ENCODE results near the gene ROR2. TPM values are rescaled to one million over a fixed set of nuclear protein-coding genes. Genes with fewer than 3 reads are reported as not detected.

ROR2 gene
- total and polyA plus RNA-seq, 7 donors: 0.46 to 81.7 (median 51.4) TPM

GRCh38 chr9:91678807-91679580 is 271.0 kb downstream of the ROR2 start:
- Histone ChIP-seq H3K4me1 (peaks cover 0 to 8% (median 4%) of the 10 kb centered on the region in 4 donors), H3K27ac (no peak overlapping the region), H3K4me3 (no peak overlapping the region), H3K27me3 (no peaks in the 10 kb centered on the region), H3K9me3 (no peaks in the 10 kb centered on the region), H3K36me3 (no peaks in the 10 kb centered on the region)
- 47 to 65% methylated on average over 8 of the region's 8 CpGs for WGBS, 2 donors
- intact Hi-C loops (cut with DNase I): no loop called here
- TF ChIP-seq POLR2AphosphoS5 (IDR thresholded peaks at IDR 0.05) (no peak), POLR2A (IDR thresholded peaks at IDR 0.05) (no peak), EP300 (IDR thresholded peaks at IDR 0.05) (no peak)
- TF ChIP-seq, protein P1, sequence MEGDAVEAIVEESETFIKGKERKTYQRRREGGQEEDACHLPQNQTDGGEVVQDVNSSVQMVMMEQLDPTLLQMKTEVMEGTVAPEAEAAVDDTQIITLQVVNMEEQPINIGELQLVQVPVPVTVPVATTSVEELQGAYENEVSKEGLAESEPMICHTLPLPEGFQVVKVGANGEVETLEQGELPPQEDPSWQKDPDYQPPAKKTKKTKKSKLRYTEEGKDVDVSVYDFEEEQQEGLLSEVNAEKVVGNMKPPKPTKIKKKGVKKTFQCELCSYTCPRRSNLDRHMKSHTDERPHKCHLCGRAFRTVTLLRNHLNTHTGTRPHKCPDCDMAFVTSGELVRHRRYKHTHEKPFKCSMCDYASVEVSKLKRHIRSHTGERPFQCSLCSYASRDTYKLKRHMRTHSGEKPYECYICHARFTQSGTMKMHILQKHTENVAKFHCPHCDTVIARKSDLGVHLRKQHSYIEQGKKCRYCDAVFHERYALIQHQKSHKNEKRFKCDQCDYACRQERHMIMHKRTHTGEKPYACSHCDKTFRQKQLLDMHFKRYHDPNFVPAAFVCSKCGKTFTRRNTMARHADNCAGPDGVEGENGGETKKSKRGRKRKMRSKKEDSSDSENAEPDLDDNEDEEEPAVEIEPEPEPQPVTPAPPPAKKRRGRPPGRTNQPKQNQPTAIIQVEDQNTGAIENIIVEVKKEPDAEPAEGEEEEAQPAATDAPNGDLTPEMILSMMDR (IDR thresholded peaks at IDR 0.05): no peak
- no peak for DNase-seq

DNA sequence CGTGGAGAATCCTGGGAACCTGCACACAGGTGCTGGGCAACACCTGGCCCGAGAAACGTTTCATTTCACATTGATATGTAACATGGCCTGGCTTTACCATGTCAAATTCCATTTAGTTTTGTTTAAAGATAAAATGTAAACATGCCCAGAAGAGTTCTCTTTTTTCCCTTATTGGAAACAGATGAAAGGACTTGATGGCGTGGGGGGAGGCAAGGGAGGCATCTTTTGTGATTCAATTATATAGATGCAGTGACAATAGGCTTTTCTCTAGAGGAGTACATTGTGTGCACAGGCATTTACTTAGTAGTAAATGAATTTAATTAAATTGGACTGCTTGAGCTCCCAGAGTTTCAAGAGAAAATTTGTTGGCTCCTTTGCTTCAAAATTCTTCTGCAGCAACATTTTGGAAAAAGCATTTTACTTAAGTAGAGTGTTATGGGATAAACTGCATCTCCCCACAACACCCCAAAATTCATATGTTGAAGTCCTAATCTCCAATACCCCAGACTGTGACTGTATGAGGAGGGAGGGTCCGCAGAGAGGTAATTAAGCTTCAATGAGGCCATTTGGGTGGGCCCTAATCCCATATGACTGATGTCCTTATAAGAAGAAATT is 272.1 kb downstream of the ROR2 start:
- intact Hi-C loops (cut with DNase I): no loop called here
- Histone ChIP-seq H3K4me1 (peaks cover 0 to 8% (median 4%) of the 10 kb centered on the region in 4 donors), H3K36me3 (no peaks in the 10 kb centered on the region), H3K9me3 (no peaks in the 10 kb centered on the region), H3K27me3 (no peaks in the 10 kb centered on the region), H3K4me3 (no peak overlapping the region), H3K27ac (no peak overlapping the region)
- TF ChIP-seq, protein P1 (IDR thresholded peaks at IDR 0.05): no peak
- TF ChIP-seq POLR2A (IDR thresholded peaks at IDR 0.05) (no peak), EP300 (IDR thresholded peaks at IDR 0.05) (no peak), POLR2AphosphoS5 (IDR thresholded peaks at IDR 0.05) (no peak)
- WGBS, 2 donors: 33 to 67% methylated on average over 5 of the region's 5 CpGs
- no peak for DNase-seq

GRCh38 chr9:91677331-91677730 is 272.7 kb downstream of the ROR2 start:
- TF ChIP-seq, protein P1 (IDR thresholded peaks at IDR 0.05): no peak
- TF ChIP-seq EP300 (IDR thresholded peaks at IDR 0.05): no peak
- TF ChIP-seq POLR2AphosphoS5 (IDR thresholded peaks at IDR 0.05): no peak
- TF ChIP-seq POLR2A (IDR thresholded peaks at IDR 0.05): no peak
- Histone ChIP-seq H3K27ac (no peak overlapping the region), H3K4me1 (peaks cover 0 to 8% (median 4%) of the 10 kb centered on the region in 4 donors), H3K27me3 (no peaks in the 10 kb centered on the region), H3K9me3 (no peaks in the 10 kb centered on the region), H3K4me3 (no peak overlapping the region), H3K36me3 (no peaks in the 10 kb centered on the region)
- WGBS, 2 donors: 17 to 39% methylated on average over 3 of the region's 3 CpGs
- intact Hi-C loops (cut with DNase I): no loop called here
- no peak for DNase-seq

- intact Hi-C loops (cut with DNase I): no loop called here
- Histone ChIP-seq H3K36me3 (no peaks in the 10 kb centered on the region), H3K27ac (no peak overlapping the region), H3K4me3 (no peak overlapping the region), H3K9me3 (no peaks in the 10 kb centered on the region), H3K4me1 (no peaks in the 10 kb centered on the region), H3K27me3 (no peaks in the 10 kb centered on the region)
- TF ChIP-seq POLR2AphosphoS5 (IDR thresholded peaks at IDR 0.05) (no peak), EP300 (IDR thresholded peaks at IDR 0.05) (no peak), POLR2A (IDR thresholded peaks at IDR 0.05) (no peak)
- TF ChIP-seq, protein P1 (IDR thresholded peaks at IDR 0.05): no peak
- WGBS, 2 donors: 71 to 84% methylated on average over 1 of the region's 1 CpG
- DNase-seq: no peak
Observed at GRCh38 chr9:91676046-91676445, 274.0 kb downstream of the ROR2 start.
